ENCODE measurements around the gene UFM1.

GRCh38 chr13:38308736-38309135, 40.9 kb upstream of the UFM1 start:
- no peak for TF ChIP-seq CTCF (IDR thresholded peaks at IDR 0.05; ENCODE audit: low read length)
- no peak for TF ChIP-seq EZH2phosphoT487 (IDR thresholded peaks at IDR 0.05; ENCODE audit: low read length)
